HepG2 (cell line): ENCODE measurements around the gene DPP8. TPM values are rescaled to one million over a fixed set of nuclear protein-coding genes. Genes with fewer than 3 reads are reported as not detected.

ENCODE experiments used
- BCLAF1 ChIP-seq: fragments of 450-650 bp; IDR thresholded peaks from 2 replicates; pipeline ENCODE4 v1.6.1; 2017; ENCODE audit warnings: mild to moderate bottlenecking
- CSRNP1 ChIP-seq: sonication (generic); formaldehyde crosslinking; IDR thresholded peaks from 2 replicates; pipeline ENCODE4 v1.8.1; 2023; ENCODE audit warnings: mild to moderate bottlenecking, missing genetic modification reagents
- HINFP ChIP-seq: sonication (generic); formaldehyde crosslinking; IDR thresholded peaks from 2 replicates; pipeline ENCODE4 v1.4.0; 2020; ENCODE audit warnings: low read depth, mild to moderate bottlenecking, missing genetic modification reagents
- HMGA1 ChIP-seq: sonication (generic); formaldehyde crosslinking; conservative IDR thresholded peaks from 2 replicates; pipeline ENCODE4 v1.4.0; 2020; ENCODE audit warnings: missing genetic modification reagents
- KLF15 ChIP-seq: sonication (generic); formaldehyde crosslinking; IDR thresholded peaks from 2 replicates; pipeline ENCODE4 v1.8.1; 2023; ENCODE audit warnings: borderline replicate concordance, mild to moderate bottlenecking, inconsistent platforms, missing genetic modification reagents, mixed read lengths
- KLF16 ChIP-seq, 2 experiments: sonication (generic) in 1 of 2; formaldehyde crosslinking in 1 of 2; IDR thresholded peaks; 2 replicates each; pipeline versions ENCODE4 v1.6.1 to v1.8.0; 2016 to 2023; ENCODE audit warnings: missing genetic modification reagents in 2 of 2, missing compliant biosample characterization in 1 of 2
- MLX ChIP-seq: IDR thresholded peaks from 2 replicates; pipeline ENCODE4 v1.6.1; 2016
- NFIB ChIP-seq: sonication (generic); formaldehyde crosslinking; IDR thresholded peaks from 2 replicates; pipeline ENCODE4 v1.9.0; 2021; ENCODE audit warnings: missing genetic modification reagents, mild to moderate bottlenecking, borderline replicate concordance
- RNF219 ChIP-seq: sonication (generic); formaldehyde crosslinking; IDR thresholded peaks from 2 replicates; pipeline ENCODE4 v1.5.0; 2020; ENCODE audit warnings: mild to moderate bottlenecking, missing genetic modification reagents
- SNAPC2 ChIP-seq: sonication (generic); formaldehyde crosslinking; IDR thresholded peaks from 2 replicates; pipeline ENCODE4 v1.8.1; 2022; ENCODE audit warnings: mild to moderate bottlenecking, missing genetic modification reagents
- TEAD3 ChIP-seq: optimal IDR thresholded peaks from 2 replicates; pipeline ENCODE3; 2016; ENCODE audit warnings: borderline replicate concordance
- THAP7 ChIP-seq: sonication (generic); formaldehyde crosslinking; IDR thresholded peaks from 2 replicates; pipeline ENCODE4 v1.8.1; 2023; ENCODE audit warnings: mild to moderate bottlenecking, missing genetic modification reagents
- ZFP41 ChIP-seq: sonication (generic); formaldehyde crosslinking; IDR thresholded peaks from 2 replicates; pipeline ENCODE4 v1.4.0; 2020; ENCODE audit warnings: mild to moderate bottlenecking, missing genetic modification reagents, borderline replicate concordance
- ZNF136 ChIP-seq: sonication (generic); formaldehyde crosslinking; IDR thresholded peaks from 2 replicates; pipeline ENCODE4 v1.8.1; 2022; ENCODE audit warnings: low read depth, mild to moderate bottlenecking, moderate library complexity, missing genetic modification reagents
- ZNF549 ChIP-seq: sonication (generic); formaldehyde crosslinking; IDR thresholded peaks from 2 replicates; pipeline ENCODE4 v1.5.0; 2020; ENCODE audit warnings: missing genetic modification reagents
- ZNF605 ChIP-seq: sonication (generic); formaldehyde crosslinking; IDR thresholded peaks from 2 replicates; pipeline ENCODE4 v1.8.0; 2022; ENCODE audit warnings: mild to moderate bottlenecking, missing genetic modification reagents
- ZNF746 ChIP-seq: sonication (generic); formaldehyde crosslinking; IDR thresholded peaks from 2 replicates; pipeline ENCODE4 v1.8.0; 2022; ENCODE audit warnings: mild to moderate bottlenecking, missing genetic modification reagents
- polyA plus RNA-seq, 8 experiments: library from polyadenylated mRNA; depleted of rRNA in 3 of 8; stranded (reverse) in 7 of 8; unstranded in 1 of 8; fragments of >200 nt; fragmentation: Illumina TruSeq in 4 of 8; extraction: Trizol in 4 of 8; gene quantifications; 2 replicates each; pipeline versions ENCODE4 v1.2.1 to v1.2.3, GENCODE V29; 2011 to 2016; ENCODE audit warnings: low read depth in 4 of 8, missing spikeins in 1 of 8, mixed read lengths in 1 of 8; ENCODE audit not compliant: insufficient read depth in 1 of 8
- total RNA-seq, 5 experiments: library from RNA; depleted of rRNA; stranded (reverse); fragments of >200 nt; fragmentation: Illumina TruSeq; extraction: Trizol; gene quantifications; 2 replicates each; pipeline ENCODE4 v1.2.3, GENCODE V29; 2016; ENCODE audit warnings: low read depth in 1 of 5

DPP8 gene
- total and polyA plus RNA-seq, 2 of the 13 experiments (the other 11 are each of a cell fraction or from before 2014, with no cell fraction given): 18.0 to 26.3 TPM

GRCh38 chr15:65516997-65517865 is at the start of gene DPP8 (continued):
- TF ChIP-seq KLF15 (CRISPR knock-in tag) (peak; percentile 68; the same call in 1 of the 2 replicates), MLX (CRISPR knock-in tag) (no peak), NFIB (CRISPR knock-in tag) (no peak; the same call in 1 of the 2 replicates), ZNF136 (0 out of 2 replicates have a peak, but pooled peaks have one; percentile 58), CSRNP1 (CRISPR knock-in tag) (peak; percentile 31; the same call in 1 of the 2 replicates), HINFP (CRISPR knock-in tag) (peak; percentile 90; the same call in 1 of the 2 replicates), BCLAF1 (no peak), RNF219 (no peak), ZNF605 (CRISPR knock-in tag) (peak; percentile 98), HMGA1 (CRISPR knock-in tag) (no peak), ZNF746 (CRISPR knock-in tag) (peak; percentile 74; the same call in 1 of the 2 replicates), ZNF549 (CRISPR knock-in tag) (no peak), THAP7 (CRISPR knock-in tag) (0 out of 2 replicates have a peak, but pooled peaks have one; percentile 61), ZFP41 (CRISPR knock-in tag) (no peak; the same call in 1 of the 2 replicates), KLF16 (CRISPR knock-in tag; IDR thresholded peaks at IDR 0.05) (peak in 1 of 2 experiments; percentile 91; a peak in 2 of 4 replicates), TEAD3 (CRISPR knock-in tag) (peak; percentile 47), SNAPC2 (CRISPR knock-in tag) (peak; percentile 33; the same call in 1 of the 2 replicates)
